Measurements from ENCODE around the gene RPL36A. TPM values are rescaled to one million over a fixed set of nuclear protein-coding genes. Genes with fewer than 3 reads are reported as not detected.

The RPL36A gene
- polyA plus RNA-seq, 1 of the 3 experiments (the other 2 are of a cell fraction) = 3,417 TPM

DNA sequence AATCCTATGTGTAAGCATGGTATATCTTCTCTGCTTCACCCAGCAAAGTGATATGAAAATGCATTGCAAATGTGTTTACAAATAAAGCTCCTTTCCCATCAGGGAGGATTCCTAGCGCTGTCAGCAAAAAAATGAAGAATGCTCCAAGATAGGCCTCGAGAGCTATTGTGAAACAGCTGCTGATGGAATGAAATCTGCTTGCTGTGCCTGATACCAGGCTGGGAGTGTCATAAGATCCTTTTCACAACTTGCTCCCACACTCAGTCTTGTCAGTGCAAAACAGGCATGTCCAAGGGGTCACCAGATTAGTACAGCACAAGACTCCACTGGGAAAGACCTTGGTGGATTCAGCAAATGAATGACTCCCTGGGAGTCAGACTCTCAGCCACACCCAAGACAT lies 51.3 kb downstream of the RPL36A start (continued):
- TF ChIP-seq RAD21 (IDR thresholded peaks at IDR 0.05; ENCODE audit: low read length) (no peak), MEF2A (IDR thresholded peaks at IDR 0.05; ENCODE audit: borderline replicate concordance, low read depth) (no peak), MXI1 (IDR thresholded peaks at IDR 0.05; ENCODE audit: low read depth, low read length) (no peak), RFX5 (IDR thresholded peaks at IDR 0.05; ENCODE audit: low read length) (no peak)
- TF ChIP-seq, protein P1, sequence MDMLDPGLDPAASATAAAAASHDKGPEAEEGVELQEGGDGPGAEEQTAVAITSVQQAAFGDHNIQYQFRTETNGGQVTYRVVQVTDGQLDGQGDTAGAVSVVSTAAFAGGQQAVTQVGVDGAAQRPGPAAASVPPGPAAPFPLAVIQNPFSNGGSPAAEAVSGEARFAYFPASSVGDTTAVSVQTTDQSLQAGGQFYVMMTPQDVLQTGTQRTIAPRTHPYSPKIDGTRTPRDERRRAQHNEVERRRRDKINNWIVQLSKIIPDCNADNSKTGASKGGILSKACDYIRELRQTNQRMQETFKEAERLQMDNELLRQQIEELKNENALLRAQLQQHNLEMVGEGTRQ (IDR thresholded peaks at IDR 0.05; ENCODE audit: borderline replicate concordance, low read depth, low read length) = no peak

Other genes with a start within 250 kb of the RPL36A start
- 0.16 and 0.21 TPM in 2 replicates for gene DRP2, start 171.2 kb upstream of the RPL36A start, polyA plus RNA-seq (2012; rRNA removed)
- 0.38 and 0.39 TPM in 2 replicates for gene TAF7L, start 99.7 kb upstream of the RPL36A start, polyA plus RNA-seq (2012; rRNA removed)
- 14.2 and 15.8 TPM in 2 replicates for gene TIMM8A, start 42.3 kb upstream of the RPL36A start, polyA plus RNA-seq (2012; rRNA removed)
- not detected in 2 replicates for gene BTK, start 4.8 kb upstream of the RPL36A start, polyA plus RNA-seq (2012; rRNA removed)
- gene GLA, start 16.9 kb downstream of the RPL36A start, polyA plus RNA-seq (2012; rRNA removed) = 20.4 and 29.5 TPM in 2 replicates
- 32.5 and 44.9 TPM in 2 replicates for gene HNRNPH2, start 17.2 kb downstream of the RPL36A start, polyA plus RNA-seq (2012; rRNA removed)
- 3.7 and 3.8 TPM in 2 replicates for gene ARMCX4, start 94.4 kb downstream of the RPL36A start, polyA plus RNA-seq (2012; rRNA removed)
- 9.2 and 9.7 TPM in 2 replicates for gene ARMCX1, start 159.5 kb downstream of the RPL36A start, polyA plus RNA-seq (2012; rRNA removed)
- 49.7 and 57.8 TPM in 2 replicates for gene ARMCX6, start 227.0 kb downstream of the RPL36A start, polyA plus RNA-seq (2012; rRNA removed)
- 23.1 and 34.7 TPM in 2 replicates for gene ARMCX3, start 232.1 kb downstream of the RPL36A start, polyA plus RNA-seq (2012; rRNA removed)

All from SK-N-SH (cell line).